ENCODE measurements around the gene NHEJ1. TPM values are rescaled to one million over a fixed set of nuclear protein-coding genes. Genes with fewer than 3 reads are reported as not detected.
A peak's percentile ranks its signal among the peaks of the same experiment; 100 is the strongest.

The NHEJ1 gene
- total and polyA plus RNA-seq, 2 donors, result 8.3 to 12.3 TPM

DNA sequence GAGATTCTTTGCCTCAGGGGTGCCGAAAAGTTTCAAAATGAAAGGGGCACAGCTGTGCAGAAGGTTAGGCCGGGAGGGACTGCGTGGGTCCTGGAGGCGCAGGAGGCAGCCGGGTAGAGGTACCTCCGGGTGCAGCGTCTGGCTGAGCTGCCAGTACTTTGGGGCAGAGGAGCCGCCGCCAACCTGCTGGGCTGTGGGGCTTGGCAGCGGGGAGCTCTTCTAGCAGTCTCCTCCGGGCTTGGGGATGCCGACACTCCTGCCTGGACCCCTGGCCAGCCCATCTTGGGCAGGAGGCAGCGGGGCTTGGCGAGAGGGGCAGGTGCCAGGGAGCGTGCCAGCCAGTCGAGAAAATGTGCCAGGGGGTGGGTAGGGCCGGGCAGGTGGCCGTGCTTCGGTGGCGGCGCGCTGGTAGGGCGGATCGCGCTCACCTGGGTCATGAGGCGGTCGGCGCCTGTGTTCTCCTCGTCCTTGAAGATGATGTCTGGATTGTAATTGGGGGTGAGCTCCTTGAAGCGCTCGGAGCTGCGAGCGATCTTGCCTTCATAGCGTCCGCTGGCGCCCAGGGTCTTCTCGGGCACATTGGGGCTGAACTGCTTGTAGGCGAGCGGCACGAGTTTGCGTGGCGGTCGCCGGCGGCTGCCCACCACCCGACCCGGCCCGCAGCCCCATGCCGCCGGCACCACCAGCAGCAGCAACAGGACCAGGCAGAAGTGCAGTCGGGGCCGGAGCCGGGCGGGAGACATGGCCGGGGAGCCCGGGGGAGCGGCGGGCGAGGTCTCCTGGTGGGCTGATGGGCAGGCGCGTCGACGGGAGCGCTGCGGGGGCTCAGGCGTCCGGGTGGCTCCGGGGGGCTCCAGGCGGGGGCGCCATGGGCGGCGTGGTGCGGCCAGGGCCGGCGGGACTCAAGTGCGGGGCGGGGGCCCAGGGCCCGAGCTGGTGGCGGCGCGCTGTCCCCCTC lies 100.6 kb downstream of the NHEJ1 start:
- Histone ChIP-seq H3K4me1 (ENCODE audit: control insufficient read depth in 2 of 2, insufficient read depth in 2 of 2, low read length in 2 of 2) (peaks cover 0 to 2% of the 10 kb centered on the region in 2 donors), H3K36me3 (ENCODE audit: control insufficient read depth in 2 of 2, insufficient read depth in 2 of 2, low read length in 1 of 2) (no peaks in the 10 kb centered on the region), H3K27ac (ENCODE audit: low read depth in 1 of 2, low read length in 1 of 2) (no peak overlapping the region), H3K9me3 (ENCODE audit: control insufficient read depth in 2 of 2, insufficient read depth in 1 of 2, low read length in 1 of 2) (peaks cover 0 to 6% of the 10 kb centered on the region in 2 donors), H3K27me3 (ENCODE audit: control insufficient read depth in 2 of 2, insufficient read depth in 1 of 2, low read length in 1 of 2) (peaks cover 78 to 95% of the 10 kb centered on the region in 2 donors), H3K4me3 (ENCODE audit: low read length in 2 of 2) (no peak overlapping the region)
- WGBS, result 6% methylated on average over 81 of the region's 81 CpGs
- no peak for DNase-seq (ENCODE audit: low read depth in 6 of 9, low spot score in 9 of 9)

DNA sequence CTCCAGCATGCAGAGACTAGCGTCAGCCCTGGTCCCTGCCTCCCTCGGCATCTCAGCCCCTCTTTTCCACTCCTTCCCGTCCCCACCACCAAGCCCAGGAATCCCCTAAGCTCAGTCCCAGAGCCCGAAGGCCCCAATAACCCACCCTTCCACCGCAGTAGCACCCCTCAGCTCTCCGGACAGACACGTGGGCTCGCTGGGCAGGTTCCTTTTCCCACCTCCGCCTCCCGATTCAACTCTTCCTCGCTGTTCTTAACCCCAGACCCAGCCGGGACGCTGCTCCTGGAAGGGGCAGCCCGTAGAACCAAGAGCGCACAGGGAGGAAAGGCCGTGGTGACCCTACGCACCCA lies 101.3 kb downstream of the NHEJ1 start:
- no peak overlapping the region for H3K27ac ChIP-seq (ENCODE audit: low read depth in 1 of 2, low read length in 1 of 2)
- H3K27me3 ChIP-seq (ENCODE audit: control insufficient read depth in 2 of 2, insufficient read depth in 1 of 2, low read length in 1 of 2), result peaks cover 76 to 95% of the 10 kb centered on the region in 2 donors

DNA sequence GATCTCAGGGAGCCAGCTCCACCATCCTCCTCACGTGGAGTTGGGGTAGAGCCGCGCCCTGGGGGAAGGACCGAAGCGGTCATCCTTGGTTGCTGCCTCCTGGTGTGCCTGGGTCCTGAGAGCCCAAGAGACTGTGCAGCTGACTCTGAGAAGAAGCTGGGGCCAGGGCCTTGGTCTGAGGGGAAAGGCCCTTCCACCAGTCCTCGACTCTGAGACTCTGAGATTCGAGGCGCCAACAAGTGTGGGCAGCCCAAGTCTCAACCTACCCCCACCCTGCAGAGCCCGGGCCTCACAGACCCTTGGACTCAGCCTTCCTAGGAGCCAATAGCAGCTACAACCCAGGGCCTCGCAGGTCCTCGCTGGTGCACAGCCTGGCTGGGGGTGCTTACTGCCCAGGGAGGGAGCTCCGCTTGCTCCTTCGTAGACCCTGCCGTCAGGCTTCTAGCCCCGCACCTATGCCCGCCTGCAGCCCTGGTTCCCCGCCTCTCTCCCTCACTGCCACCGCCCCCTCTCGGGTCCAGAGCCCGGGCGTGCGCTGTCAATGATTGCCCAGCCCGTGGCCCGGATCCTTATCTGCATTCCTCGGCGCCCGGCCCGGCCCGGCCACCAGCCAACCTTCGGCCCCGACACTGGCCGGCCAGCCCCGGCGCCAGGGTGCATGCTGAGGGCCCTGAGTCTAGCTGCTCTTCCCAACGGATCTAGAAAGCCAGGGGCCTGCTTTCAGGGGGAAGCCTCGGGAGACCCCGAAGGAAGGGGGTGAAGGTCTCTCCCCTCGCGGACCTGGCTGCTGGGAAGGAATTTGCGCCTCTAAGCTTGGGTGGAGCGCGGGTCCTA lies 101.9 kb downstream of the NHEJ1 start:
- 13% methylated on average over 42 of the region's 42 CpGs for WGBS
- peaks cover 0 to 6% of the 10 kb centered on the region in 2 donors for H3K9me3 ChIP-seq (ENCODE audit: control insufficient read depth in 2 of 2, insufficient read depth in 1 of 2, low read length in 1 of 2)
- H3K36me3 ChIP-seq (ENCODE audit: control insufficient read depth in 2 of 2, insufficient read depth in 2 of 2, low read length in 1 of 2), result no peaks in the 10 kb centered on the region
- DNase-seq (ENCODE audit: low read depth in 6 of 9, low spot score in 9 of 9), result no peak
- H3K27me3 ChIP-seq (ENCODE audit: control insufficient read depth in 2 of 2, insufficient read depth in 1 of 2, low read length in 1 of 2), result peaks cover 72 to 95% of the 10 kb centered on the region in 2 donors
- H3K27ac ChIP-seq (ENCODE audit: low read depth in 1 of 2, low read length in 1 of 2), result no peak overlapping the region
- peaks cover 0 to 2% of the 10 kb centered on the region in 2 donors for H3K4me1 ChIP-seq (ENCODE audit: control insufficient read depth in 2 of 2, insufficient read depth in 2 of 2, low read length in 2 of 2)
- H3K4me3 ChIP-seq (ENCODE audit: low read length in 2 of 2), result no peak overlapping the region

More for the DNA sequence above, 101.3 kb downstream of the NHEJ1 start:
- Histone ChIP-seq H3K36me3 (ENCODE audit: control insufficient read depth in 2 of 2, insufficient read depth in 2 of 2, low read length in 1 of 2) (no peaks in the 10 kb centered on the region), H3K4me1 (ENCODE audit: control insufficient read depth in 2 of 2, insufficient read depth in 2 of 2, low read length in 2 of 2) (peaks cover 0 to 2% of the 10 kb centered on the region in 2 donors), H3K9me3 (ENCODE audit: control insufficient read depth in 2 of 2, insufficient read depth in 1 of 2, low read length in 1 of 2) (peaks cover 0 to 6% of the 10 kb centered on the region in 2 donors), H3K4me3 (ENCODE audit: low read length in 2 of 2) (no peak overlapping the region)
- WGBS, result 9% methylated on average over 17 of the region's 17 CpGs
- no peak for DNase-seq (ENCODE audit: low read depth in 6 of 9, low spot score in 9 of 9)

DNA sequence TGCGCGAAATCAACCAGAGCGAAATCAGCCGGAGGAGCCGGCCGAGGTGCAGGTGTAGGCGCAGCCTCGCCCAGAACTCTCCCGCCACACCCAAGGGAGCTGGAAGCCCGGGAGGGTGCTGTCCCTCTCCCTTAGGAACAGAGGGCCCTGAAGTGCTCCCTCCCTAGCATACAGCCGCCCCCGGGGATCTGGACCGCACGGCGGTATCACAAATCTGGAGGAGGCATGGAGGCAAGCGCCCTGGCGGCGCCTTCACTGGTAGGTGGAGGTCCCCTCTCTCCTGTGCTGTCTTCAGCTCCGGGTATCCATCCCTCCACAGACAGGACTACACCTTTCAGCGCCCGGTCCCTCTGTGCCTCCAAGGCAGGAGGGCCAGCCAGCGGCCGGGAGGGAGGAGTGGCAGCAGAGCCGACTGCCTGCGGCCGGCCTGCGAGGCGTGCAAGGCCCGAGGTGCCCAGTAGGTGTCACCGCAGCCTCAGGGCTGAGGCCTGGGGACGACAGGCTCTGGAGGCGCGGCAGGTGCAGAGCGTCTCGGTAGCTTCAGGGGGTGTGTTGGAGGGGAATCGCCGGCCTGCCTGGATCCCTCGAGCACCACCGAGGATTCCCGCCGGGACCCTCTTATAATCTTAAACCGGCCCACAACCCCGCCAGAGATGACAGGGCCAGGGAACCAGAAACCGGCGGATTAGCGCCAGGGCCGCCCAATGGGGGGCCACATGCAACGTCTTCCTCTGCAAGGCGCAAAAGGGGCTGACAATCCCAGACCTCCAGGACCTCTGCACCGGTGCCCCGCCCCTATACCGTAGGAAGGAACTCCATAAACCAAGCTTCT lies 102.7 kb downstream of the NHEJ1 start:
- Histone ChIP-seq H3K4me3 (ENCODE audit: low read length in 2 of 2) (no peak overlapping the region), H3K9me3 (ENCODE audit: control insufficient read depth in 2 of 2, insufficient read depth in 1 of 2, low read length in 1 of 2) (peaks cover 0 to 6% of the 10 kb centered on the region in 2 donors), H3K4me1 (ENCODE audit: control insufficient read depth in 2 of 2, insufficient read depth in 2 of 2, low read length in 2 of 2) (peaks cover 0 to 2% of the 10 kb centered on the region in 2 donors), H3K27me3 (ENCODE audit: control insufficient read depth in 2 of 2, insufficient read depth in 1 of 2, low read length in 1 of 2) (peaks cover 66 to 93% of the 10 kb centered on the region in 2 donors), H3K27ac (ENCODE audit: low read depth in 1 of 2, low read length in 1 of 2) (no peak overlapping the region), H3K36me3 (ENCODE audit: control insufficient read depth in 2 of 2, insufficient read depth in 2 of 2, low read length in 1 of 2) (no peaks in the 10 kb centered on the region)
- DNase-seq (ENCODE audit: low read depth in 6 of 9, low spot score in 9 of 9), result peak; percentile 21 to 78 (median 47)
- WGBS, result 4% methylated on average over 52 of the region's 52 CpGs

DNA sequence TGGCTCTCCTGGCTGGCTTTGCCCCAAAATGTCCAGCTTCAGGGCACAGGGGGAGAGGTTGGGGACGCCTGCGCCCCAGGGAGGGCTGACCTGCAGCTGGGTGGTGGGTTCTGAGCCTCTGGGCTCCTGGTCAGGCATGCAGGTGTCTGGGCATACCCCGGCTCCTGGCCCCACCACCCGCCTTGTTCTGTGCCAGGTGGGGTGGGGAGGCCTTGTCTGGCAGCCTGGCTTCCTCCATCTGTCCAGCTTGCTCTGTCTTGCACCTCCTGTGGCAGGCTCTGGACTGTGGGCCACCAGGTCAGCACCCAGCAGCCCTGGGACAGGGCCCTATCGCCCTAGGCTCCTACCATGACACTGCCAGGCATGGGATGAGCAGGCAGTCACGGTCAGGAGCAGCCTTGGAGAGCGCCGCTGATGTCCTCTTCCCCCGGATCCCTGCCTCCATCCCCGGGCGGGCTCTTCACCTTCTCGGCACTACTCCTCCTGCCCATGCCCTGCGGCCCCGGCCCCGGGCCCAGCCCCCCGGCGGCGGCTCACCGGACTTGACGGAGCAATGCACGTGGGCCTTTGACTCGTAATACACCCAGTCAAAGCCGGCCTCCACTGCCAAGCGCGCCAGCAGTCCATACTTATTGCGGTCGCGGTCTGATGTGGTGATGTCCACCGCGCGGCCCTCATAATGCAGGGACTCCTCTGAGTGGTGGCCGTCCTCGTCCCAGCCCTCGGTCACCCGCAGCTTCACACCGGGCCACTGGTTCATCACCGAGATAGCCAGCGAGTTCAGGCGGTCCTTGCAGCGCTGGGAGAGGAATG lies 103.5 kb downstream of the NHEJ1 start:
- Histone ChIP-seq H3K36me3 (ENCODE audit: control insufficient read depth in 2 of 2, insufficient read depth in 2 of 2, low read length in 1 of 2) (no peaks in the 10 kb centered on the region), H3K27ac (ENCODE audit: low read depth in 1 of 2, low read length in 1 of 2) (no peak overlapping the region), H3K9me3 (ENCODE audit: control insufficient read depth in 2 of 2, insufficient read depth in 1 of 2, low read length in 1 of 2) (peaks cover 0 to 6% of the 10 kb centered on the region in 2 donors), H3K27me3 (ENCODE audit: control insufficient read depth in 2 of 2, insufficient read depth in 1 of 2, low read length in 1 of 2) (peaks cover 59 to 87% of the 10 kb centered on the region in 2 donors), H3K4me3 (ENCODE audit: low read length in 2 of 2) (no peak overlapping the region), H3K4me1 (ENCODE audit: control insufficient read depth in 2 of 2, insufficient read depth in 2 of 2, low read length in 2 of 2) (peaks cover 0 to 2% of the 10 kb centered on the region in 2 donors)
- no peak for DNase-seq (ENCODE audit: low read depth in 6 of 9, low spot score in 9 of 9)
- 17% methylated on average over 40 of the region's 40 CpGs for WGBS

DNA sequence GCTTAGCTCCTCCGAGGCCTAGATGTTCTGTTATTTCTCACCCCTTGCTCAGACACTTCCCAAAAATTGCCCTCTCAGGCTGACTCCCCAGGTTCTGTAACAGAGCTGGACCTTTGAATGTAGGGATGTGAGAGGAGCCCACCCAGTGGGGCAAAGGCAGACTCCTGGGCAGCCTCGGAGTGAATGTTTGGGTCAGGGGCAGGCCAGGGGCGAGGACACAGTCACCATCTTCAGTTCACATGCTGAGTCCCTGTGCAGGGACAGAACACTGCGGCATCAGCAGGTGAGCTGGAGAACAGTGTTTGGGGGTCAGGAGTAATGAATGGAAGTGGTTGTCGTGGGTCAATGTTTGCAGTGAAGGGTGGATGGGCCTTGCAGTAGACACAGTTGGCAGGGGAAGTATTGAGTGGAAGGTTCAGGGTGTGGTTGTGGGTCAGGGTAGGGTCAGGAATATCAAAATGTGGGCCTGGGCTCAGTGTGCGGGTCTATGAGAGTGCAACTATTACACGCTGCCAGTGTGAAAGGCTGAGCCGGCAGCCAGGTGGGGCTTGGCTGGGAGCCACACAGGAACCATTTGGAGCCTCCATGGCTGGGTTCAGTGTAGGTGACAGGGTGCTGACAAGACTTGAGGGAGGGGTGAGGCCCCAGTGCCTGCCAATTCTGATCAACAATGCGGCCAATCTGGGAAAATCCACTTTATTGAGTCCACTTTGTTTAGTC lies 104.3 kb downstream of the NHEJ1 start:
- H3K27me3 ChIP-seq (ENCODE audit: control insufficient read depth in 2 of 2, insufficient read depth in 1 of 2, low read length in 1 of 2), result peaks cover 55 to 84% of the 10 kb centered on the region in 2 donors
- peaks cover 0 to 2% of the 10 kb centered on the region in 2 donors for H3K4me1 ChIP-seq (ENCODE audit: control insufficient read depth in 2 of 2, insufficient read depth in 2 of 2, low read length in 2 of 2)
- no peaks in the 10 kb centered on the region for H3K36me3 ChIP-seq (ENCODE audit: control insufficient read depth in 2 of 2, insufficient read depth in 2 of 2, low read length in 1 of 2)
- peaks cover 0 to 6% of the 10 kb centered on the region in 2 donors for H3K9me3 ChIP-seq (ENCODE audit: control insufficient read depth in 2 of 2, insufficient read depth in 1 of 2, low read length in 1 of 2)
- H3K4me3 ChIP-seq (ENCODE audit: low read length in 2 of 2), result no peak overlapping the region
- DNase-seq (ENCODE audit: low read depth in 6 of 9, low spot score in 9 of 9), result no peak
- 81% methylated on average over 9 of the region's 9 CpGs for WGBS
- no peak overlapping the region for H3K27ac ChIP-seq (ENCODE audit: low read depth in 1 of 2, low read length in 1 of 2)

DNA sequence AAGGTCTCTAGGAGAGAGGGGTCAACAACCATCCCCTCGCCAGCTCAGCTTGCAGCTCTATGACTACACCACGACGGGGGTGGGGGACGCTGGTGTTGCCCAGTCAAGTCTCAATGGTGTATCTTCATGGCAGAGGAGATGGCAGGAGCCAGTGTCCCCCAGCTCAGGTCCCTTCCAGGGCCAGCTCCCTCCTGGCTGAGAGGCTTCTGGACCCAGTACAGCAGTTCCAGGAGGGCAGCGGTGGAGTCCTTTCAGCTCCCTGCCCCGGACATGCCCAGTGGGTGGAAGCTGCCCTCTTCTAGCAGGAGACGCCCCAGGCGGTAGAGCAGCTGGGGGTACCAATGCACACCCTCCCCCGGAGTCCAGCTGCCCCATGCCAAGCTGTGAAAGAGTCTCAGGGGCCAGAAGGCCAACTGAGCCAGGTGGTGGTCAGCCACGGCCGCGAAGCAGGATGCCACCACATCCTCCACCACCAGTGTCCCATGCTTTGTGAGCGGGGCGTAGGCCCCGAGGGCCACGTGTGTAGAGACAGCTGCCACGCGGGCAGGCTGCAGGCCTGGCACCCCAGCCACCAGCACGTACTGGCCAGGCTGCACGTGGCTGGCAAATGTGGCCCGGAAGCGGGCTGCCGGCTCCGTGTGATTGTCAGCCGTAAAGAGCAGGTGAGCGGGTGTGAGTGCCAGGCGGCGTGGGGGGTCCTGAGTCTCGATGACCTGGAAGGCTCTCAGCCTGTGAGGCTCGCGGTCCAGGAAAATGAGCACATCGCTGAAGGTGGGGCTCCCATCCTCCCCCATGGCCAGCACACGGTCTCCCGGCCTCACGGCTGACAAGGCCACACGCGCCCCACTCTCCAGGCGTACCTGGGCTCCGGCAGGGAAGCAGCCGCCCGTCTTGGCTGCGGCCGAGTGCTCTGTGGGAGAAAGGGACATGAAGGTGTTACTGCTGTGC lies 105.4 kb downstream of the NHEJ1 start:
- DNase-seq (ENCODE audit: low read depth in 6 of 9, low spot score in 9 of 9), result no peak
- 91% methylated on average over 43 of the region's 43 CpGs for WGBS
- Histone ChIP-seq H3K4me1 (ENCODE audit: control insufficient read depth in 2 of 2, insufficient read depth in 2 of 2, low read length in 2 of 2) (peaks cover 0 to 2% of the 10 kb centered on the region in 2 donors), H3K36me3 (ENCODE audit: control insufficient read depth in 2 of 2, insufficient read depth in 2 of 2, low read length in 1 of 2) (no peaks in the 10 kb centered on the region), H3K4me3 (ENCODE audit: low read length in 2 of 2) (no peak overlapping the region), H3K9me3 (ENCODE audit: control insufficient read depth in 2 of 2, insufficient read depth in 1 of 2, low read length in 1 of 2) (peaks cover 0 to 6% of the 10 kb centered on the region in 2 donors), H3K27ac (ENCODE audit: low read depth in 1 of 2, low read length in 1 of 2) (no peak overlapping the region), H3K27me3 (ENCODE audit: control insufficient read depth in 2 of 2, insufficient read depth in 1 of 2, low read length in 1 of 2) (peaks cover 43 to 78% of the 10 kb centered on the region in 2 donors)
